HG03571 (cell line): ENCODE data around the gene NBR1.
"Not testable (repeated sequence)": the region's sequence is repeated elsewhere in the genome, so short reads cannot be mapped to it uniquely, and the experiment has no call there.

ENCODE experiments used
- ATAC-seq: cut with Tn5 transposase; IDR thresholded peaks from one replicate; pipeline ENCODE4 v1.9.1; 2021; ENCODE audit not compliant: unreplicated experiment

NBR1 gene

GRCh38 chr17:43212641-43213490 is 41.9 kb downstream of the NBR1 start:
- ATAC-seq = no peak

GRCh38 chr17:43213545-43213944 is 42.5 kb downstream of the NBR1 start:
- no peak for ATAC-seq

- no peak for ATAC-seq
These were observed 44.3 kb downstream of the NBR1 start for GRCh38 chr17:43215341-43215740.

GRCh38 chr17:43216369-43216761 is 45.4 kb downstream of the NBR1 start:
- no peak for ATAC-seq

- no peak for ATAC-seq
These were observed 46.0 kb downstream of the NBR1 start for GRCh38 chr17:43216762-43217613.

GRCh38 chr17:43217614-43218087 is 46.6 kb downstream of the NBR1 start:
- no peak for ATAC-seq

- no peak for ATAC-seq
These were observed 48.0 kb downstream of the NBR1 start for GRCh38 chr17:43219001-43219400.

GRCh38 chr17:43219746-43220380 is 48.8 kb downstream of the NBR1 start:
- ATAC-seq = no peak

- ATAC-seq = no peak
These were observed 49.6 kb downstream of the NBR1 start for GRCh38 chr17:43220511-43221125.

GRCh38 chr17:43224146-43224705 is 53.2 kb downstream of the NBR1 start:
- ATAC-seq = no peak

GRCh38 chr17:43226393-43226792 is 55.4 kb downstream of the NBR1 start:
- ATAC-seq = no peak

GRCh38 chr17:43228020-43228782 is 57.2 kb downstream of the NBR1 start, which contains the start of gene CCDC200:
CCDC200 (minus strand) TSS chr17:43228623; CDS start chr17:43228554, 69 bp downstream.
- not testable (repeated sequence) for ATAC-seq

GRCh38 chr17:43231205-43232020 is 60.4 kb downstream of the NBR1 start:
- ATAC-seq = not testable (repeated sequence)

- not testable (repeated sequence) for ATAC-seq
These were observed 61.1 kb downstream of the NBR1 start for GRCh38 chr17:43232021-43232699.

GRCh38 chr17:43233263-43233662 is 62.2 kb downstream of the NBR1 start:
- not testable (repeated sequence) for ATAC-seq

GRCh38 chr17:43233877-43234276 is 62.9 kb downstream of the NBR1 start, which contains the start of gene RNU2-1:
RNU2-1 (minus strand) TSS chr17:43233977.
- not testable (repeated sequence) for ATAC-seq

- ATAC-seq = not testable (repeated sequence)
These were observed 68.6 kb downstream of the NBR1 start for GRCh38 chr17:43239597-43239996.
